GM13976 (cell line): ENCODE measurements around the gene COL4A2.

Source experiments
- DNase-seq: peaks from one replicate; pipeline ENCODE4 v3.0.0; 2012; ENCODE audit warnings: low spot score
- CTCF ChIP-seq: IDR thresholded peaks from 2 replicates; pipeline ENCODE4 v1.5.1; 2012; ENCODE audit warnings: borderline replicate concordance, mild to moderate bottlenecking; ENCODE audit not compliant: insufficient read depth; ENCODE audit errors: extremely low read depth, missing control alignments, control extremely low read depth
- in situ Hi-C: fragments of 300-500 bp; cut with MboI; formaldehyde crosslinking; loops from one replicate; pipeline ENCODE4 v1.12.0; 2022; ENCODE audit warnings: low sequenced_read_pairs, mixed read lengths, inconsistent platforms; ENCODE audit not compliant: unreplicated experiment

Gene COL4A2

DNA sequence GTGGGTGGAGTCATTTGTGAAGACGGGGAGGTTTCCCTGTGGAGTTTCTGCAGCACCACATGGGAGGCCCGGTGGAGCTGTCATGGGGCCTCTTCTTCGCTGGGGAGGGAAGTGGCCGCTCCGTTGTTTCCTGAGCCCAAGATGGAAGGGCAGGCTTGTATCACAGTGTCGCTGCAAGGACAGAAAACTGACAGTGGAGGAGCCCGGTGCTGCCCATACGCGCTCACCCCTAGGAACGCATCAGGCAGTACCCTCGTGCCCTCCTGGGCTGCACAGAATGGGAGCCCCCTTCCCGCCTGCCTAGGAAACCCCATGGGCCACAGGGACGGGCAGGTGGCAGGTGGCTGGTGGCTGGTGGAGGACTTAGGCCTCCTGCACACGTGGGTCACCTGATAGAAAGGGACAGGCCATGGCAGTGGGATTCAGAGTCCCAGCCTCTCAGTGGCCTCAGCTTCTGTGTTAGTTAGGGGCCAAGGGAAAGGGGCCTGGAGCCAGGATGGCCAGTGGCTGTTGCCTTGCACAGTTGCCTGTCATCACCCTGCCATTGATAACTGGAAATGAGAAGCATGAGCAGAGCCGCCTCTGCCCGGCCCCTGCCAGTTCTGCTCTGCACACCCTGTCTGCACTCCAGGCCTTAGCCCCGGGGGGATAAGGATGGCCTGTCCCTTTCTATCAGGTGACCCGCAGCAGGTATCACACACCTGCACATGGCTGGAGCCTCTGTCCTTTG lies 7.6 kb downstream of the COL4A2 start:
- TF ChIP-seq CTCF: no peak
- in situ Hi-C loops: no loop called here
- no peak for DNase-seq

GRCh38 chr13:110316196-110316595 lies 9.1 kb downstream of the COL4A2 start:
- in situ Hi-C loops: no loop called here
- TF ChIP-seq CTCF: no peak
- no peak for DNase-seq

DNA sequence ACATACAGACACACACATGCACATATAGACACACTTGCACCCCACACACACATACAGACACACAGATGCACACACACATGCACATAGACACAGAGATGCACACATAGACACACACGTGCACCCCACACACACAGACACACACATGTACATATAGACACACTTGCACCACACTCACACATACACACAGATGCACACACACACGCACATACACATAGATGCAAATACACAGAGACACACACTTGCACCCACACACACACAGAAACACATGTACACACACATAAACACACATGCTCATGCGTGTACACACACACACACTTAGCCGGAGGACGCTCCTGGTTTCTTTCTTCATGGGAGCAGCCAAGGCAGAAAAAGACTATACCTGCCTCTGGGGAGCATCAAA lies 10.0 kb downstream of the COL4A2 start:
- no peak for TF ChIP-seq CTCF
- in situ Hi-C loops: no loop called here
- no peak for DNase-seq

- in situ Hi-C loops: no loop called here
- no peak for DNase-seq
Observed at GRCh38 chr13:110317496-110318195, 10.6 kb downstream of the COL4A2 start.

GRCh38 chr13:110318920-110319319 lies 11.8 kb downstream of the COL4A2 start:
- DNase-seq: no peak
- in situ Hi-C loops: no loop called here
- no peak for TF ChIP-seq CTCF

More at GRCh38 chr13:110317496-110318195, 10.6 kb downstream of the COL4A2 start:
- TF ChIP-seq CTCF: no peak

- in situ Hi-C loops: no loop called here
- no peak for TF ChIP-seq CTCF
Observed at GRCh38 chr13:110319397-110319773, 12.3 kb downstream of the COL4A2 start.

More at GRCh38 chr13:110319397-110319773, 12.3 kb downstream of the COL4A2 start:
- DNase-seq: no peak
